GM19452 (cell line): ENCODE measurements around the gene MYBPHL.

ENCODE experiments used
- ATAC-seq: cut with Tn5 transposase; IDR thresholded peaks from one replicate; pipeline ENCODE4 v1.9.1; 2021; ENCODE audit not compliant: unreplicated experiment

The MYBPHL gene

GRCh38 chr1:109253803-109254620 is 52.8 kb downstream of the MYBPHL start:
- ATAC-seq = no peak

- ATAC-seq = no peak
Observed at GRCh38 chr1:109252893-109253802, 53.7 kb downstream of the MYBPHL start.

GRCh38 chr1:109252167-109252892 is 54.5 kb downstream of the MYBPHL start:
- ATAC-seq = no peak

- no peak for ATAC-seq
Observed at GRCh38 chr1:109251277-109252166, 55.3 kb downstream of the MYBPHL start.

GRCh38 chr1:109250454-109251276 is 56.1 kb downstream of the MYBPHL start:
- ATAC-seq = no peak

GRCh38 chr1:109249654-109250401 is 57.0 kb downstream of the MYBPHL start:
- peak; percentile 31 for ATAC-seq

GRCh38 chr1:109248797-109249629 is 57.8 kb downstream of the MYBPHL start, which contains the start of gene CELSR2:
Gene CELSR2, plus strand, starts transcription at chr1:109249539. Its CDS starts 541 bp downstream, at chr1:109250080.
- peak; percentile 87 for ATAC-seq

- no peak for ATAC-seq
Observed at GRCh38 chr1:109248444-109248796, 58.4 kb downstream of the MYBPHL start.

- ATAC-seq = no peak
Observed at GRCh38 chr1:109247401-109248365, 59.1 kb downstream of the MYBPHL start.

- no peak for ATAC-seq
Observed at GRCh38 chr1:109246141-109246551, 60.7 kb downstream of the MYBPHL start.

- no peak for ATAC-seq
Observed at GRCh38 chr1:109243860-109244552, 62.8 kb downstream of the MYBPHL start.

GRCh38 chr1:109243221-109243620 is 63.6 kb downstream of the MYBPHL start:
- no peak for ATAC-seq

- ATAC-seq = no peak
Observed at GRCh38 chr1:109242387-109242786, 64.4 kb downstream of the MYBPHL start.
